HEK293 (cell line): ENCODE measurements around the gene NOD2.

ENCODE experiments used
- CTCF ChIA-PET: fragments of 350-600 bp; formaldehyde crosslinking; extraction: SDS; loops from one replicate; lab custom pipeline; 2021; ENCODE audit warnings: antibody characterized with exemption; lab: Yijun Ruan, JAX
- POLR2A ChIA-PET: fragments of 300-600 bp; formaldehyde crosslinking; extraction: SDS; loops from one replicate; lab custom pipeline; 2020; ENCODE audit warnings: antibody characterized with exemption, inconsistent platforms; lab: Yijun Ruan, JAX
- H3K27ac ChIP-seq: fragments of 200-500 bp; sonication (Bioruptor generic); 2 replicates; pipeline ENCODE4 v1.5.1; 2014; ENCODE audit warnings: low read depth, low read length, control low read depth, inconsistent platforms; ENCODE audit errors: extremely low read depth
- H3K36me3 ChIP-seq, 2 experiments: fragments of 200-500 bp in 1 of 2; sonication (Bioruptor generic) in 1 of 2; 1 replicate in 1 of 2; 2 replicates in 1 of 2; pipeline ENCODE4 v1.5.1; 2014 to 2017; ENCODE audit warnings: inconsistent platforms in 2 of 2, low read length in 2 of 2; ENCODE audit not compliant: control insufficient read depth in 2 of 2, insufficient read depth in 1 of 2
- H3K4me1 ChIP-seq: fragments of 200-500 bp; sonication (Bioruptor generic); 2 replicates; pipeline ENCODE4 v1.5.1; 2014; ENCODE audit warnings: mild to moderate bottlenecking, low read length, inconsistent platforms; ENCODE audit not compliant: control insufficient read depth, insufficient read depth
- H3K4me3 ChIP-seq: 2 replicates; pipeline ENCODE4 v1.5.1; 2011; ENCODE audit warnings: low read depth, mild to moderate bottlenecking, control low read depth, low read length, moderate library complexity
- H3K9me3 ChIP-seq: fragments of 200-500 bp; sonication (Bioruptor generic); 2 replicates; pipeline ENCODE4 v1.5.1; 2014; ENCODE audit warnings: low read depth, low read length, inconsistent platforms; ENCODE audit not compliant: control insufficient read depth, insufficient read depth
- GLI2 ChIP-seq: fragments of 450-650 bp; formaldehyde crosslinking; IDR thresholded peaks from 2 replicates; pipeline ENCODE4; 2017; ENCODE audit warnings: missing biosample characterization, missing genetic modification characterization, low read depth, borderline replicate concordance
- KLF9 ChIP-seq: fragments of 450-650 bp; formaldehyde crosslinking; IDR thresholded peaks from 2 replicates; pipeline ENCODE4 v1.5.1; 2016; ENCODE audit warnings: missing biosample characterization, missing genetic modification characterization, low read depth
- PATZ1 ChIP-seq: fragments of 450-650 bp; formaldehyde crosslinking; IDR thresholded peaks from 2 replicates; pipeline ENCODE4 v1.5.1; 2016; ENCODE audit warnings: missing biosample characterization, missing genetic modification characterization
- PRDM4 ChIP-seq: fragments of 450-650 bp; formaldehyde crosslinking; IDR thresholded peaks from 2 replicates; pipeline ENCODE4 v1.5.1; 2017; ENCODE audit warnings: missing biosample characterization, missing genetic modification characterization
- SCRT2 ChIP-seq: fragments of 450-650 bp; formaldehyde crosslinking; IDR thresholded peaks from 2 replicates; pipeline ENCODE4 v1.5.1; 2016; ENCODE audit warnings: missing biosample characterization, missing genetic modification characterization
- ZBTB10 ChIP-seq: fragments of 450-650 bp; formaldehyde crosslinking; IDR thresholded peaks from 2 replicates; pipeline ENCODE4 v1.5.1; 2016; ENCODE audit warnings: missing biosample characterization, missing genetic modification characterization
- ZBTB48 ChIP-seq: fragments of 450-650 bp; formaldehyde crosslinking; IDR thresholded peaks from 2 replicates; pipeline ENCODE4 v1.5.1; 2016; ENCODE audit warnings: missing biosample characterization, missing genetic modification characterization
- ZFP37 ChIP-seq: fragments of 450-650 bp; formaldehyde crosslinking; IDR thresholded peaks from 2 replicates; pipeline ENCODE4 v1.5.1; 2016; ENCODE audit warnings: missing biosample characterization, missing genetic modification characterization
- ZNF19 ChIP-seq: fragments of 450-650 bp; formaldehyde crosslinking; IDR thresholded peaks from 2 replicates; pipeline ENCODE4; 2016; ENCODE audit warnings: missing biosample characterization, missing genetic modification characterization, low read depth
- ZNF214 ChIP-seq: fragments of 450-650 bp; formaldehyde crosslinking; IDR thresholded peaks from 2 replicates; pipeline ENCODE4 v1.5.1; 2017; ENCODE audit warnings: missing biosample characterization, mild to moderate bottlenecking, missing genetic modification characterization, borderline replicate concordance
- ZNF302 ChIP-seq: fragments of 450-650 bp; formaldehyde crosslinking; IDR thresholded peaks from 2 replicates; pipeline ENCODE4 v1.5.1; 2016; ENCODE audit warnings: missing biosample characterization, missing genetic modification characterization, low read depth
- ZNF621 ChIP-seq: fragments of 450-650 bp; formaldehyde crosslinking; IDR thresholded peaks from 2 replicates; pipeline ENCODE4 v1.5.1; 2017; ENCODE audit warnings: missing biosample characterization, missing genetic modification characterization
- ZNF777 ChIP-seq: fragments of 450-650 bp; formaldehyde crosslinking; IDR thresholded peaks from 2 replicates; pipeline ENCODE4 v1.5.1; 2017; ENCODE audit warnings: missing biosample characterization, missing genetic modification characterization, borderline replicate concordance
- ZXDB ChIP-seq: fragments of 450-650 bp; formaldehyde crosslinking; IDR thresholded peaks from 2 replicates; pipeline ENCODE4 v1.5.1; 2016; ENCODE audit warnings: missing biosample characterization, missing genetic modification characterization

Gene NOD2

GRCh38 chr16:50651835-50652438 lies 41.5 kb upstream of the NOD2 start:
- no peak overlapping the region for H3K4me3 ChIP-seq
- CTCF ChIA-PET = interaction anchor here (0.6 to 1.5 kb wide), 2 partner anchors 9 to 13 kb away, joined by 3 to 6 read pairs; no protein-coding TSS in a partner anchor

GRCh38 chr16:50652836-50653425 lies 40.5 kb upstream of the NOD2 start:
- TF ChIP-seq ZNF302 (tag by site-specific recombination) (no peak), ZFP37 (tag by site-specific recombination) (no peak), KLF9 (no peak), ZNF621 (tag by site-specific recombination) (no peak), PRDM4 (tag by site-specific recombination) (no peak), PATZ1 (tag by site-specific recombination) (no peak), SCRT2 (tag by site-specific recombination) (no peak), ZXDB (no peak), ZBTB10 (tag by site-specific recombination) (no peak)
- Histone ChIP-seq H3K4me1 (no peaks in the 10 kb centered on the region), H3K4me3 (no peak overlapping the region), H3K36me3 (no peaks in the 10 kb centered on the region), H3K27ac (no peak overlapping the region), H3K9me3 (no peaks in the 10 kb centered on the region)
- CTCF ChIA-PET = interaction anchor here (0.8 to 1.2 kb wide), 2 partner anchors 13 to 326 kb away, joined by 3 to 7 read pairs; no protein-coding TSS in a partner anchor
- POLR2A ChIA-PET = interaction anchor here (0.5 kb wide), 1 partner anchor 171 kb away, joined by 3 read pairs; no protein-coding TSS in a partner anchor

More at GRCh38 chr16:50651835-50652438, 41.5 kb upstream of the NOD2 start:
- Histone ChIP-seq H3K36me3 (no peaks in the 10 kb centered on the region), H3K9me3 (no peaks in the 10 kb centered on the region), H3K4me1 (no peaks in the 10 kb centered on the region), H3K27ac (no peak overlapping the region)
- no peak for TF ChIP-seq ZNF214 (tag by site-specific recombination)
- TF ChIP-seq ZBTB48 (tag by site-specific recombination) = no peak
- TF ChIP-seq ZNF19 (tag by site-specific recombination) = no peak
- no peak for TF ChIP-seq GLI2 (tag by site-specific recombination)
- no peak for TF ChIP-seq ZNF777
- POLR2A ChIA-PET = no interaction called here
